HG03432 (cell line): ENCODE results near the gene UPF2.
"Not testable (repeated sequence)": the region's sequence is repeated elsewhere in the genome, so short reads cannot be mapped to it uniquely, and the experiment has no call there.

ENCODE experiments used
- ATAC-seq: cut with Tn5 transposase; IDR thresholded peaks from one replicate; pipeline ENCODE4 v1.9.1; 2021; ENCODE audit warnings: mild to moderate bottlenecking, moderate library complexity; ENCODE audit not compliant: unreplicated experiment

Gene UPF2

DNA sequence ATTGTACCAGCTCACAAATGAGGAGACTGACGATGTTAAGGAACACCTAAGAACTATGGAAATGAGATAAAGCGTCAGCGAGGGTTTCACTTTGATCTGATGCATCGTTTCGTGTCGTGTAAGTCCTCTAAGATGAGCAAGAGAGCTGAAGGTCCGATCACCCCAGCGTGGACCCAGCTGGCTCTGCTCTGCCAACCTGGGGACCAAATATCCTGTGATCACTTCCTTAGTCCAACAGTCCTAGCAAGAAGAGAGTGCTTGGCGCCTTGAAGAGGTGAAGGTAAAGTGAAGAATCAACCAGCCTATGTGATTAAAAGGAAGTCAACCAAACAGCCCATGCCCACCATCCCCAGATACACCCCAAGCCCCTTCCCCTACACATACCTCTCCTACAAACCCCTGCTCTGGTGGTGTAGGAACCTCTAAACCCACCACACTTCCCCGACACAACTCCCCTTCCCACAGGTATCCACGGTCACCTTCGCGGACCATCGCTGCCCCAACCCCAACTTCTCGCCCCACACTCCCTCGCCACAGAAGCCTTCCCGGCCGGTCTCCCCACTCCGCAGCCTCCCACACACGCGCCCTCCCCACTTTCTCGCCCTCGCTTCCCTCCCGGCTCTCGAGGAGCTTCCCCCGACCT lies 722 bp downstream of the UPF2 start:
- no peak for ATAC-seq

DNA sequence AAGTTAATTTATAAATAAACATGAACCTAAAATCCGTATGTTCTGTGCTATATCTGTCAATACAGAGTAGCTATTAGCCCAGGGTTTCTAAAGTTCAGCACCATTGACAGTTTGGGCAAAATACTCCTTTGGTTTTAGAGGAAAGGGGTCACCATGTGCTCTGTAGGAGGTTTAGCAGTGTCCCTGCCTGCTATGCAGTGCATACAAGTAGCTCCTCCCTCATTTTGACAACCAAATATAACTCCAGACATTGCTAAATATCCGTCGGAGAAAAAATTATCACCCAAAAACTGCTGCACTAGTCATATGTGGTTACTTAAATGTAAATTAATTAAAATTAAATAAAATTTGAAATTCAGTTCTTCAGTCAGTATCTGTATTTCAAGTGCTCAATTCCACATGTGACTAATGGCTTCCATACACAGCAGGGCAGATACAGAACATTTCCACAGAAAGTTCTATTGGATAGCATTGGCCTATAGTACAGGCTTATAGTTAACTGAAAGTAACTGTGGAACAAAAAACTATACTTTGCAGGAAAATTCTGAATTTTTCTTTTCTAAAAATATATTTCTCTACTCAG lies 6.4 kb downstream of the UPF2 start:
- ATAC-seq = no peak

DNA sequence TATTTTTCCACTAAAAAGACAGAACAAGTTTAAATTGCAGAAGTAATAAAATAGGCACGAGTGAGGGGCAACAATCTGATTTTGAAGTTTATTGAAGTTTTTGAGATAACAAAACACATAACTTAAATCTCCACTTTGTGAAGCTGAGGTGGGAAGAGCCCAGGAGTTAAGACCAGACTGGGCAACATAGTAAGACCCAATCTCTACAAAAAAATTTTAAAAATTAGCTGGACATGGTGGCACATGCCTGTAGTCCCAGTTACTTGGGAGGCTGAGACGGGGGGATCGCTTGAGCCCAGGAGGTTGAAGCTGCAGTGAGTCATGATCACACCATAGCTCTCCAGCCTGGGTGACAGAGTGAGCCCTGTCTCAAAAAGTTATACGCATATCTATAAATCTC lies 11.2 kb downstream of the UPF2 start:
- ATAC-seq = no peak

DNA sequence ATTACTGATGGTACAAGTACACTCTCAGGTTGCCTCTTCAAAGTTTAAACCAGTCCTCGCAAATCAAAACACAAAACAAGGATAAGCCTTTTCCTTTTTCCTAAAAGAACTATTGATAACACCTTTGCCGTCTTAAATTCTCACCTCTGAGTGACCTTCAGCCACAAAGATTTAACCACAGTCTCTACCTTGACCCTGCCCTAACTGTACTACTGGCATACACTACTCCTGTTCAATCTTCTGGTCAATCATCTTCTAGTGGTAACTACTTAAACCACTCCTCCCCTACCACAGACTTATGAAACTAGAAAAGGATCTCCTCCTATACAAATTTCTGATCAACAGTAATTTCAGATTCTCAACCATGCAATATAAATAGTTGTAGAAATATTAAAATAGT lies 15.1 kb downstream of the UPF2 start:
- peak; percentile 91 for ATAC-seq

DNA sequence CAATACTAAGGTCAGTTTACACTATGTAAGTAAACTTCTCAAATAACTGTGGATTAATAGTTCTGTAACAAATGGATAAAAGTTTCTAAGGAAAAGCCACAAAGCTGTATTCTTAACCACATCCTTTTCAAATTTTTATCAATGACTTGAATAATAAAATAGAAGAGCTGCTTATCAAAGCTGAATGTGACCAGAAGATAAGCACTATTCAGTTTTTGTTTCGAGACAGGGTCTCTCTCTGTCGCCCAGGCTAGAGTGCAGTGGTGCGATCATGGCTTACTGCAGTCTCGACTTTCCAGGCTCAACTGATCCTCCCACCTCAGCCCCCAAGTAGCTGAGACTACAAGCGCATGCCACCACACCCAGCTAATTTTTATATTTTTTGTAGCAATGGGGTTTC lies 17.0 kb downstream of the UPF2 start:
- ATAC-seq = no peak

DNA sequence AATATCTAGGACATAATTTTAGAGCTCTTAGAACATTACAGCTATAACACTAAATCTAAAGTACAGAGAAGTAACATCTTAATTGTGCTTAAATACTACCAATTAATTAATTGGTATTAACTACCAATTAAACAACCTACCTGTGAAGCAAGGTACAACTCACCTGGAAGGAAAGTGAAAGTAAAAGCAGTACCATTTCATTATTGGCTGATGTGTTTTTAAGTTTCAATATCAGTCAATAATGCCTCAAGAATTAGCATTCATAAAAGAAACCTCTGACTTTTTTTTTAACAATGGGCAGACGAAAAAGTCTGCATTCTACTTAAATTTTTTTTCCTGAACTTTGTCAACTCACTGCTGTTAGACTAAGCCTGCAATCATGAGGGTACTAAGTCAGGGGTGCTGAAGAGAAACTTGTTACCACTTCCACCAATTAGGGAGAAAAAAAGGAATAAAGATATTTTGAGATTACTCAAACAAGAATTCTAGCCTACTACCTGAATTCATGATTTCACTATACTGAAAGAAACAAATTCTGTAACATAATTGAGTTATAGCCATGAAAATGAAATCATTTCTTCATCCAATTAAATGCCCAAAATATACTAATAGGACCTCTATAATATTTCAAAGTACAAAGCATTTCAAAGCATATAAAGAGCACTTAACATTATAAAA lies 19.9 kb downstream of the UPF2 start:
- ATAC-seq = peak; percentile 45

DNA sequence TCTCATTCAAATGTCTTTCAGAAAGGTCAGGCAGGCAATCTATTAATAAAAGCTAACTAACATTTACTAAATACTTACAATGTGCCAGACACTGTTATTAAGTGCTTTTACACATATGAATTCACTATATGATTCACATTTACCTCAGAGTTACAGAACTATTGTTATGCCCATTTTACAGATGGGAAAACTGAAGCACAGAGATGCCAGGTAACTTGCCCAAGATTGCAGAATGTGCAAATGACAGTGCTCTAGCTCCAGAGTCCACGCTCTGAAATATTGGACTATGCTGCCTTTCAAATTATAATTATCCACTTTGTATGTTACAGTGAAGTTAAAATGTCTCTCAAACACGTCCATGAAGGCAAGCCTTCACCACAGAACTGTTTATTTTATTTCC lies 22.0 kb downstream of the UPF2 start:
- no peak for ATAC-seq

DNA sequence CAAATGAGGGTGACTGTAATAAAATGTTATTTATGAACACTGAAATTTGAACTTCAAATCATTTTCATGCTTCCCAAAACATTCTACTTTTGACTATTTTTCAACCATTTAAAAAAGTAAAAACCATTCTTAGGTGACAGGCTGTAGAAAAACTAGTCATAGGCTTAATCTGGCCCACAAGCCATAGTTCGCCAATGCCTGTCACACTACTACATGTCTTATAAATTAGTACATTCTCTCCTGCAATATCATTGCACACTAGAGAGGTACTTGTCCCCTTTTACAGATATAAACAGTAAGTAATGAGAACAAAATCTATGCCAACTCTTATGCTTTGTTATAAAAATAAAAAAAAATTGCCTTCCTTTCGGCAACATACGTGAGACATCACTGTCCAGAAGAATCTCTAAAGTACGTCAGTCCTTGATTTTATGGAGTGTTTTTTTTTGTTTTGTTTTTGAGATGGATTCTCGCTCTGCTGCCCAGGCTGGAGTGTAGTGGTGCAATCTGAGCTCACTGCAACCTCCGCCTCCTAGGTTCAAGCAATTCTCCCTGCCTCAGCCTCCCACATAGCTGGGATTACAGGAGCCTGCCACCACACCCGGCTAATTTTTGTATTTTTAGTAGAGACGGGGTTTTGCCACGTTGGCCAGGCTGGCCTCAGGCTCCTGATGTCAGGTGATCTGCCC lies 23.2 kb downstream of the UPF2 start:
- ATAC-seq = no peak

DNA sequence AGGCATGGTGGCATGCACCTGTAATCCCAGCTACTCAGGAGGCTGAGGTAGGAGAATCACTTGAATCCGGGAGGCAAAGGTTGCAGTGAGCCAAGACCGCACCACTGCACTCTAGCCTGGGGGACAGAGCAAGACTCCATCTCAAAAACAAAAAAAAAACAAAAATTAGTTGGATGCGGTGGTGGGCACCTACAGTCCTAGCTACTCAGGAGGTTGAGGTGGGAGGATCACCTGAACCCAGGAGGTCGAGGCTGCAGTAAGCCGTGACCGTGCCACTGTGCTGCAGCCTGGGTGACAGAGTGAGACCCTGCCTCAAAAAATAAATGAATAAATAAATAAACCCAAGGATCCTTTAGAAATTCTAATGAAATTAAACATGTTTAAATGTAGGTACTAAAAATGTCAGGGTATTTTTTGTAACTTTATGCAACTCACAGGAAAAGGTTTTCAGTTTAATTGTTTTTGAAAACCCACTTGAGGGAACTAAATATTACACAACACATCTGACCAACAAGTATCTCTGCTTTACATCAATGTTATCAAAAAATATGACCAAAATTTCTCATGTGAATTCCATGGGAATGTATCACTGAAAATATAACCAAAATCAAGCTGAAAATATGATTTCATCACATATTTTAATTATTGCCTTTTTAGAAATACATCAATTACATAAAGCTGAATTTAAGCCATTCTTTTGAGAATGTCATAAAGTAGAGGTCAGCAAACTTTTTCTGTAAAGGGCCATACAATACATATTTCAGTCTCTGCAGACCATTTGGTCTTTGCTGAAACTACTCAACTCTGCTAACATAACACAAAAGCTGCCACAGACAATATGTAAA lies 23.9 kb downstream of the UPF2 start:
- no peak for ATAC-seq

DNA sequence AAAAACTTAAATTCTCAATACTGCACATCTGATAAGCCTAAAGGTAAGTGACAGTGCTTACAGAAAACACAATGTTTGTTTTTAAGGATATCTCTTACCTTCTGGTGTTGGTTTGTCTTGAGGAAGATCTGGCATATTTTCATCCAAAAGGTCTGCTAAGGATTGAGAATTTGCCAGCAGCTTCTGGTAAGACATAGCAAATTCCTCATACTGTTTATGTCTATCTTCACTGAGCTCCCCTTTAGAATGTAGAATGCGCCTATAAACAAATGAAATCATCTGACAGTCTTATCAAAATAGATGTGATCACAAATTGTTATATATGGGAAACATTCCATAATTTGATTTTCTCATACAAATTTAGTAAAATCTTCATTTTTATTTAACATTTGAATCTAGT lies 28.7 kb downstream of the UPF2 start:
- no peak for ATAC-seq

DNA sequence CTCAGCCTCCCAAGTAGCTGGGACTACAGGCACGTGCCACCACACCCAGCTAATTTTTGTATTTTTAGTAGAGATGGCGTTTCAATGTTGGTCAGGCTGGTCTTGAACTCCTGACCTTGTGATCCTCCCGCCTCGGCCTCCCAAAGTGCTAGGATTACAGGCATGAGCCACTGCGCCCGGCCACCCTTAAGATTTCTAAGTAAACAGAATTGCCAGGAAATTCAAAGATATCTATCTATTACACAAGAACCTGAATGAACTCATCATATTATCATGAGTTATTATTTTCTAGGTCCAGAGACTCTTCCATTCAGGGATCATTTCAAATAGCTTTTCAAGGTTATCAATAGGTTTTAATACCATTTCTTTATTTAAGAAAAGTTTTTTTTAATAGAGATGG lies 29.2 kb downstream of the UPF2 start:
- ATAC-seq = not testable (repeated sequence)

DNA sequence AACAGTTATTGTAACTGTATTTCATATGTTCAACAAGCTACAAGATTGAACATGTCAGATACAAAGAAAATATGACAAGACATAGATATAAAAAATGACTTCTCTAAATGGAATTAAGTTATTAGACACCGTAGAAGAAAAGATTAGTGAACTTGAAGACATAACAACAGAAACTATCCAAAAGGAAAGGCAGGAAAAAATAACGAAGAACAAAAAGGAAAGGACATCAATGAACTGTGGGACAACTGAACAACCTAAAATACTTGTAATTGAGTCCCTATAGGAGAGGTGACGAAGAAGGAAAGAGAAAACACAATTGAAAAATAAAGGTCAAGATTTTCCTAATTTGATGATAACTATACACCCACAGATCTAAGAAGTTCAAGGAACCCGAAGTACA lies 32.3 kb downstream of the UPF2 start:
- ATAC-seq = no peak

DNA sequence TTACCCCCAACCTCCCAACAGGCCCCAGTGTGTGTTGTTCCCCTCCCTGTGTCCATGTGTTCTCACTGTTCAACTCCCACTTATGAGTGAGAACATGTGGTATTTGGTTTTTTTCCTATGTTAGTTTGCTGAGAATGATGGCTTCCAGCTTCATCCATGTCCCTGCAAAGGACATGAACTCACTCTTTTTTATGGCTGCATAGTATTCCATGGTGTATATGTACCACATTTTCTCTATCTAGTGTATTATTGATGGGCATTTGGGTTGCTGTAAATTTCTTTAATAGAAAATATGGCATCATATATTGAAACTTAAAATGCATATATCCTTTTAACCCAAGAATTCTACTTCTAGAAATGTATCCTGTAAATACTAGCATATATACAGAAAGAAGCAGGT lies 33.8 kb downstream of the UPF2 start:
- not testable (repeated sequence) for ATAC-seq

DNA sequence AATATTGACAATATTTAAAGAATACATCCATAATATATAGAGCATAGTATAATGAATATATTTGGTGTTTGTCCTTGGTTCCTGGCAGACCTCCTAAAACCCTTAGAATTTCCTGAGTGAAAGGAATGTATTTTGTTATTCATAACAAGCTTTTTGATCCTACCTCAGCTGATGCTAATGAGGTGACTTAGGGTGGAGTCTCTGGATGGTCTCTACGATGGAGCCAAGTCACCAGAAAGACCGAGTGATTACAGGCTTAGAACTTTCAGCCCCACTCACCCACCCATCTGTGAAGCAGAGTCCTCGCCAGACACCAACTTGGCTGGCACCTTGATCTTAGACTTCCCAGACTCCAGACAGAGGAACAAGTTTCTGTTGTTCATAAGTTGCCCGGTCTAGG lies 35.9 kb downstream of the UPF2 start:
- no peak for ATAC-seq

DNA sequence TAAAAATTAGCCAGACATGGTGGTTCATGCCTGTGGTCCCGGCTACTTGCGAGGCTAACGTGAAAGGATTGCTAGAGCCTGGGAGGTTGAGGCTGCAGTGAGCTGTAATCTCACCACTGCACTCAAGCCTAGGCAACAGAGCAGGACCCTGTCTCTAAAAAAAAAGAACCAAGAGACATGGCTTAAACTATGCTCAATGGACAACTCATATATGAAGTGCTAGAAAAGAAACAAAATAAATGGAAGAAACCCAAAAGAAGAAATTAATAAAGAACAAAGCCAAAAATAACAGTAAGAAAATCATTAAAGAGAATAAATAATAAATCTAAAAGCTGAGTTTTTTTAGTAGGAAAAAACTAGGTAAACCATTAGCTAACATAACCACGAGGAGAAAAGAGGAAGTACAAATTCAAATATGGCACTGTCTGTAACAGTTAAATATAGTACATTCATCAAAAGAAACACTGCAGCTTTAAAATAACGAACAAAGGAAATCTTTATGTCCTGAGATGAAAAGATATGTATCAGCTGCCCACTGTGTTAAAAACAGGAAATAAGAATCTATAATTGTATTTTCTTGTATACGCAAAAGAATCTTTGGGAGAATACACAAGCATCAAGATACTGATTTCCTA lies 48.7 kb downstream of the UPF2 start:
- peak; percentile 74 for ATAC-seq

DNA sequence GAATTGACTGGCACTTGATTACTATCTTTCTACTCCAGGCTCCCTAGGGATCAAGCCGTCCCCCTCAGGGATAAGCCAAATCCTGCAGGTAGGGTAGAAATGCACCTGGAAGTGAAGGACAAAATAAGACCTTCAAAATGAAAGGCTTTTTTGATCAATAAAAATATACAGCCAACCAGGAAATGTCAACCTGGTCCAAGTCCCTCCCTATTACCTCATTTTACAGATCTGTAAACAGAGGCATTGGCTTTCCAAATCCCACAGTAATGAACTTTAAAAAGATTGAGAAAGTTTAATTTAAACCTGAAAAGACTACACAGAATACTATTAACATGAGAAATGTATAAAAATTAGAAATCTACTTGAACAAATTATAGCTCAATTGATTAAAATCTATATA lies 53.7 kb downstream of the UPF2 start:
- ATAC-seq = no peak

DNA sequence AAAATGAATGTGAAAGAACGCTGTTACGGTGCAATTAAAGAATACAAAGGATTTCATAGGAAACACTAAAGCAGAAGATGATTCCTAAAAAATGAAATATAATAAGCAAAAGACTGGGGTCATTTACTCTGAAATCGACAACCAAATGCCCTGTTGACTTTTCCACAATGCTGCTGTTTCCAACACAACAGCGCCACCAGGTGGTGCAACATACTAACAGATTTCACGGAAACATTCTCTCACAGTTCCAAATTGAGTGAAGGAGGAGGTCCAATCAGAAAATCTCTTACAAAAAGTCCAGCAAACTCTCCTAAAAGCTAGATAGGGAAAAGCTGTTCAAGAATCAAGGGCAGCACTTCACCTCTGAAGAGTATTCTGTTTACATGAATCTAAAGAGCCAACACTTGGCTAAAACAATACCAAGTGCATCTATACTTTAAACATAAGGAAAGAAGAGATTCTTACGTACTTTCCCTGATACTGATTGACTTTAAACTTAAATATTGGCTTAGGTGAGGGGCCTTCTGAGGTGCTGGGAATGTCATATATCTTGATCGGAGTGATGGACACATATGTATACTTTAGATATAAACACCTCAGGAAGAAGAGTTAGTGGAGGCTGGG lies 55.9 kb downstream of the UPF2 start:
- no peak for ATAC-seq

DNA sequence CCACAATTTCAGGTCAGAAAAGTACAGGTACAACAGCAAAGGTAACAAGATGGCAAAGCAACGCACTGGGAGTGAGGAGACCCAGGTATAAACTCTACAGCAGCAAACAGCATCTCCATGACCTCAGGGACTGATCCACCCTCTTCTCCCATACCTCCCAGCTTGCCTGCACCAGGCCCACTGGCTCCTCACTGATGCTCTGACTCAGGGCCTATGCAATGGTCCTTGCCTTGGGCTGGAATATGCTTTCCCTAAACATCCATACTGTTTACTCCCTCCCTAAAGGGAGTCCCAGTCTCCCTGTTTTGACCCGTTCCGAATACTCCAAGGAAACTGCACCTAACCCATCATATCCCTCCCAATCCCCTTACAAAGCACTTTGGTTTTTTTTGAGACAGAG lies 60.4 kb downstream of the UPF2 start:
- no peak for ATAC-seq

DNA sequence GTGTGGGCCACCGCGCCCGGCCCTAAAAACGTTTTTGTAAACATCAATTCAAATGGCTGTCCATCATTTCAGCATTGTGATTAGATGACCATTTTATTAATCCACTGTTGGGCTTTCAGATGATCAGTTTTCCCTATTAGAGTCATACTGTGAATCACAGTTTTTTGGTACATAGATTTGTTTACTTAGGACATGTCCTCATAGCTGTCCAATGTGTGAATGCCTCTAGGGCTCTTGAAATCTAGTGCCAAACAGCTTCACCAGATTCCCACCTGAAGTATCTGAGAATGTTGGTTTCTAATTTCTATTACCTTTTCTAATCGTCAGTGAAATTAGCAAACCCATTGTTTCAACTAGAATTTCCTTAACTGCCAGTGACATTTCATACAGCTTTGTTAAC lies 66.8 kb downstream of the UPF2 start:
- no peak for ATAC-seq

DNA sequence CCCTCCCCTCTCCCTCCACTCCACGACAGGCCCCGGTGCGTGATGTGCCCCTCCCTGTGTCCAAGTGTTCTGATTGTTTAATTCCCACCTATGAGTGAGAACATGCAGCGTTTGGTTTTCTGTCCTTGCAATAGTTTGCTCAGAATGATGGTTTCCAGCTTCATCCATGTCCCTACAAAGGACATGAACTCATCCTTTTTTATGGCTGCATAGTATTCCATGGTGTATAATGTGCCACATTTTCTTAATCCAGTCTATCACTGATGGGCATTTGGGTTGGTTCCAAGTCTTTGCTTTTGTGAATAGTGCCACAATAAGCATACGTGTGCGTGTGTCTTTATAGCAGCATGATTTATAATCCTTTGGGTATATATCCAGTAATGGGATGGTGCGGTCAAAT lies 70.1 kb downstream of the UPF2 start:
- not testable (repeated sequence) for ATAC-seq
